H1 (cell line): Measurements from ENCODE around the gene MMP12. TPM values are rescaled to one million over a fixed set of nuclear protein-coding genes. Genes with fewer than 3 reads are reported as not detected.

Source experiments
- CTCF ChIA-PET: fragments of 300-600 bp; sonication (Branson Sonifier 250); formaldehyde crosslinking; loops from one replicate; lab custom pipeline; 2021; ENCODE audit not compliant: partially characterized antibody; lab: Charles Lee
- POLR2A ChIA-PET: fragments of 300-600 bp; sonication (Branson Sonifier 250); formaldehyde crosslinking; loops from one replicate; lab custom pipeline; 2021; ENCODE audit warnings: inconsistent platforms; ENCODE audit not compliant: partially characterized antibody; lab: Charles Lee
- DNase-seq, 2 experiments: peaks; one replicate each; pipeline versions ENCODE4 v3.0.0 to v3.0.0-alpha.2; 2010 to 2022; ENCODE audit warnings: low spot score in 2 of 2, low read depth in 1 of 2, mixed read lengths in 1 of 2
- FAIRE-seq: peaks from 2 replicates; lab custom pipeline; 2011; peaks lifted over from hg19 to GRCh38; lab: Jason Lieb, UNC
- H2AFZ ChIP-seq: 2 replicates; pipeline ENCODE4 v1.8.1; 2012; ENCODE audit warnings: low read length, inconsistent platforms
- H2AK5ac ChIP-seq: 2 replicates; pipeline ENCODE4 v1.6.1; 2013; ENCODE audit warnings: low read depth, low read length
- H2BK120ac ChIP-seq: replicated peaks from 2 replicates; pipeline ENCODE3; 2013; ENCODE audit warnings: low read depth, low read length, inconsistent platforms
- H2BK12ac ChIP-seq: 2 replicates; pipeline ENCODE4 v1.6.1; 2013; ENCODE audit warnings: low read depth, low read length
- H2BK15ac ChIP-seq: 2 replicates; pipeline ENCODE4 v1.6.1; 2013; ENCODE audit warnings: low read length
- H2BK20ac ChIP-seq: 2 replicates; pipeline ENCODE4 v1.6.1; 2013; ENCODE audit warnings: low read length
- H2BK5ac ChIP-seq: 2 replicates; pipeline ENCODE4 v1.6.1; 2013; ENCODE audit warnings: low read depth, low read length
- H3K14ac ChIP-seq: 2 replicates; pipeline ENCODE4 v1.6.1; 2013; ENCODE audit warnings: inconsistent platforms; ENCODE audit not compliant: insufficient read length
- H3K18ac ChIP-seq: 2 replicates; pipeline ENCODE4 v1.6.1; 2013; ENCODE audit warnings: low read length; ENCODE audit errors: extremely low read depth
- H3K23ac ChIP-seq: 2 replicates; pipeline ENCODE4 v1.6.1; 2013; ENCODE audit warnings: inconsistent platforms; ENCODE audit not compliant: insufficient read length
- H3K23me2 ChIP-seq: 2 replicates; pipeline ENCODE4 v1.6.1; 2013; ENCODE audit warnings: low read depth, low read length
- H3K27ac ChIP-seq: 2 replicates; pipeline ENCODE4 v1.6.1; 2011; ENCODE audit warnings: low read depth, low read length, inconsistent platforms
- H3K27me3 ChIP-seq, 4 experiments: replicated peaks in 1 of 4; 1 replicate in 1 of 4; 2 replicates in 3 of 4; pipeline versions ENCODE4 v1.6.1 to v1.8.1; 2011 to 2013; ENCODE audit warnings: low read length in 3 of 4, mild to moderate bottlenecking in 3 of 4, inconsistent platforms in 2 of 4, mixed read lengths in 2 of 4, moderate library complexity in 1 of 4; ENCODE audit not compliant: control insufficient read depth in 3 of 4, insufficient read depth in 3 of 4; ENCODE audit errors: extremely low read depth in 1 of 4
- H3K36me3 ChIP-seq, 4 experiments: 2 replicates each; pipeline versions ENCODE4 v1.6.1 to v1.8.1; 2011 to 2013; ENCODE audit warnings: mild to moderate bottlenecking in 4 of 4, low read length in 3 of 4, moderate library complexity in 2 of 4, control low read depth in 1 of 4, inconsistent platforms in 1 of 4; ENCODE audit not compliant: insufficient read depth in 4 of 4, control insufficient read depth in 2 of 4
- H3K4ac ChIP-seq: replicated peaks from 2 replicates; pipeline ENCODE3; 2013; ENCODE audit warnings: low read length, low read depth, mixed read lengths, inconsistent platforms; ENCODE audit not compliant: insufficient read length
- H3K4me1 ChIP-seq, 4 experiments: replicated peaks in 1 of 4; 1 replicate in 1 of 4; 2 replicates in 3 of 4; pipeline versions ENCODE4 v1.6.1 to v1.8.1; 2011 to 2013; ENCODE audit warnings: low read length in 3 of 4, inconsistent platforms in 2 of 4, mixed read lengths in 1 of 4; ENCODE audit not compliant: insufficient read depth in 4 of 4, control insufficient read depth in 3 of 4
- H3K4me2 ChIP-seq, 2 experiments: 2 replicates each; pipeline versions ENCODE4 v1.6.1 to v1.8.1; 2011 to 2013; ENCODE audit warnings: low read depth in 2 of 2, low read length in 2 of 2, control low read depth in 1 of 2, inconsistent platforms in 1 of 2, mild to moderate bottlenecking in 1 of 2; ENCODE audit not compliant: insufficient read depth in 1 of 2
- H3K4me3 ChIP-seq, 4 experiments: fragments of 200-600, 300-600 bp in 1 of 4; sonication (generic), shearing (Covaris generic), sonication (Bioruptor Twin) in 1 of 4; 2 replicates each; pipeline versions ENCODE4 v1.5.1 to v1.8.1; 2011 to 2016; ENCODE audit warnings: low read length in 4 of 4, low read depth in 3 of 4, control low read depth in 2 of 4, inconsistent platforms in 2 of 4, mild to moderate bottlenecking in 2 of 4, mixed read lengths in 1 of 4, moderate library complexity in 1 of 4; ENCODE audit not compliant: insufficient read depth in 2 of 4; ENCODE audit errors: extremely low read depth in 1 of 4
- H3K56ac ChIP-seq: replicated peaks from 2 replicates; pipeline ENCODE3; 2013; ENCODE audit warnings: low read depth, mild to moderate bottlenecking, mixed read lengths, low read length, inconsistent platforms; ENCODE audit not compliant: insufficient read length
- H3K79me1 ChIP-seq: 2 replicates; pipeline ENCODE4 v1.6.1; 2013; ENCODE audit warnings: low read depth, low read length, control low read depth
- H3K79me2 ChIP-seq, 2 experiments: 2 replicates each; pipeline versions ENCODE4 v1.6.1 to v1.8.1; 2012 to 2013; ENCODE audit warnings: low read length in 2 of 2, mild to moderate bottlenecking in 2 of 2, inconsistent platforms in 1 of 2; ENCODE audit not compliant: insufficient read depth in 2 of 2, control insufficient read depth in 1 of 2
- H3K9ac ChIP-seq, 4 experiments: replicated peaks in 1 of 4; 1 replicate in 1 of 4; 2 replicates in 3 of 4; pipeline versions ENCODE4 v1.6.1 to v1.8.1; 2011 to 2013; ENCODE audit warnings: low read depth in 3 of 4, low read length in 3 of 4, control low read depth in 2 of 4, mild to moderate bottlenecking in 2 of 4, moderate library complexity in 2 of 4, inconsistent platforms in 1 of 4; ENCODE audit errors: extremely low read depth in 1 of 4
- H3K9me3 ChIP-seq, 2 experiments: 2 replicates each; pipeline versions ENCODE4 v1.6.1 to v1.8.1; 2012 to 2013; ENCODE audit warnings: mild to moderate bottlenecking in 2 of 2, moderate library complexity in 2 of 2, control low read depth in 1 of 2, inconsistent platforms in 1 of 2, low read depth in 1 of 2, low read length in 1 of 2, mixed read lengths in 1 of 2; ENCODE audit not compliant: insufficient read depth in 2 of 2
- H4K20me1 ChIP-seq, 2 experiments: replicated peaks in 1 of 2; 2 replicates each; pipeline versions ENCODE3 to v1.8.1; 2011 to 2013; ENCODE audit warnings: inconsistent platforms in 2 of 2, low read length in 2 of 2, mild to moderate bottlenecking in 1 of 2; ENCODE audit not compliant: insufficient read depth in 2 of 2, control insufficient read depth in 1 of 2
- H4K5ac ChIP-seq: 2 replicates; pipeline ENCODE4 v1.6.1; 2013; ENCODE audit warnings: low read length, low read depth, mixed read lengths, inconsistent platforms; ENCODE audit not compliant: insufficient read length
- H4K8ac ChIP-seq: 2 replicates; pipeline ENCODE4 v1.8.0; 2013; ENCODE audit warnings: mild to moderate bottlenecking, moderate library complexity, low read length, inconsistent platforms; ENCODE audit not compliant: insufficient read depth; ENCODE audit errors: extremely low read depth
- H4K91ac ChIP-seq: replicated peaks from 2 replicates; pipeline ENCODE3; 2013; ENCODE audit warnings: low read length, mixed read lengths, inconsistent platforms; ENCODE audit not compliant: insufficient read length
- BRCA1 ChIP-seq: IDR thresholded peaks from 2 replicates; pipeline ENCODE4 v1.6.1; 2012; ENCODE audit warnings: low read depth, low read length, improper control_type of control experiment
- CBX5 ChIP-seq: fragments of 300-800, 300-1000 bp; sonication (generic); IDR thresholded peaks from 2 replicates; pipeline ENCODE4 v1.7.1; 2016; ENCODE audit warnings: antibody characterized with exemption, low read length, low read depth
- CTBP2 ChIP-seq: IDR thresholded peaks from 2 replicates; pipeline ENCODE4 v1.7.0; 2011; ENCODE audit warnings: borderline replicate concordance, mild to moderate bottlenecking, moderate library complexity, mixed read lengths, low read length; ENCODE audit not compliant: insufficient read depth, insufficient read length
- CTCF ChIP-seq, 3 experiments: IDR thresholded peaks; 1 replicate in 2 of 3; 2 replicates in 1 of 3; pipeline versions ENCODE4 v1.5.1 to v1.6.1; 2011; ENCODE audit warnings: low read length in 3 of 3, mild to moderate bottlenecking in 3 of 3, inconsistent platforms in 2 of 3, low read depth in 1 of 3, moderate library complexity in 1 of 3; ENCODE audit not compliant: insufficient read depth in 1 of 3; ENCODE audit errors: control extremely low read depth in 1 of 3
- HDAC2 ChIP-seq, 2 experiments: fragments of 300-600 bp in 1 of 2; sonication (generic) in 1 of 2; IDR thresholded peaks; 2 replicates each; pipeline ENCODE4 v1.6.1; 2011 to 2012; ENCODE audit warnings: low read depth in 2 of 2, low read length in 2 of 2, mild to moderate bottlenecking in 2 of 2, moderate library complexity in 2 of 2, borderline replicate concordance in 1 of 2, inconsistent platforms in 1 of 2
- NANOG ChIP-seq: IDR thresholded peaks from 2 replicates; pipeline ENCODE4 v1.6.1; 2011; ENCODE audit warnings: low read length, low read depth, mild to moderate bottlenecking, inconsistent platforms; ENCODE audit not compliant: insufficient read depth, poor library complexity, severe bottlenecking
- PHF8 ChIP-seq: fragments of 200-600 bp; sonication (generic); conservative IDR thresholded peaks from 2 replicates; pipeline ENCODE4 v1.7.1; 2012; ENCODE audit warnings: low read depth, mild to moderate bottlenecking, inconsistent platforms, low read length, moderate library complexity
- SIX5 ChIP-seq: IDR thresholded peaks from 2 replicates; pipeline ENCODE4 v1.6.1; 2011; ENCODE audit warnings: mild to moderate bottlenecking, low read depth, low read length
- WGBS, 2 experiments: shearing (Covaris generic) in 1 of 2; methylation state at CpG; one replicate each; pipeline versions ENCODE4 v1.1.6 to v1.1.7; 2013 to 2015; ENCODE audit warnings: low lambda C conversion rate in 2 of 2, mixed read lengths in 2 of 2, inconsistent platforms in 1 of 2, low coverage in 1 of 2, missing lambda C conversion rate in 1 of 2; ENCODE audit not compliant: insufficient replicate concordance in 2 of 2, insufficient coverage in 1 of 2, insufficient read length in 1 of 2; ENCODE audit errors: extremely low coverage in 1 of 2, missing lambda C conversion rate in 1 of 2; 5-methylcytosine and 5-hydroxymethylcytosine counted together
- polyA plus RNA-seq, 7 experiments: library from polyadenylated mRNA; depleted of rRNA in 3 of 7; stranded (reverse) in 5 of 7; unstranded in 2 of 7; fragments of >200 nt in 5 of 7; fragments of 200-250 nt in 2 of 7; gene quantifications; 1 replicate in 5 of 7; 2 replicates in 1 of 7; 4 replicates in 1 of 7; pipeline versions ENCODE4 v1.2.1 to v1.2.3, GENCODE V29; 2011 to 2013; ENCODE audit warnings: missing spikeins in 2 of 7, mixed read lengths in 2 of 7
- total RNA-seq: library from RNA; stranded (reverse); fragmentation: NEBNext Ultra II Directional; extraction: Animal tissue kit (Norgen Biotek cat#: 25700); gene quantifications from 2 replicates; pipeline ENCODE4 v1.2.1, GENCODE V29; 2021

Gene MMP12
- total and polyA plus RNA-seq, 2 of the 8 experiments (the other 6 are each of a cell fraction or from before 2014, with no cell fraction given), result not detected

- H2BK5ac ChIP-seq, result no peak overlapping the region
- H3K23me2 ChIP-seq, result no peaks in the 10 kb centered on the region
- H2BK12ac ChIP-seq, result no peak overlapping the region
- no peak overlapping the region; the same call in 1 of the 2 replicates for H2BK20ac ChIP-seq
- H2BK120ac ChIP-seq, result no peak overlapping the region
- H3K36me3 ChIP-seq, result no peaks in the 10 kb centered on the region
- 48% methylated on average over 3 of the region's 3 CpGs; no CpG with 5 or more reads in 1 of the 2 experiments for WGBS, 2 experiments
- H3K4ac ChIP-seq, result no peak overlapping the region
- no peak overlapping the region for H2AK5ac ChIP-seq
- no peak overlapping the region for H2BK15ac ChIP-seq
- POLR2A ChIA-PET, result interaction anchor here (0.9 kb wide), 1 partner anchor 134 kb away, joined by 3 read pairs; the partner anchor contains the start of gene MMP10
- H3K4me2 ChIP-seq, result no peak overlapping the region
- no peak overlapping the region for H4K91ac ChIP-seq
- no peaks in the 10 kb centered on the region for H3K79me2 ChIP-seq
- no peaks in the 10 kb centered on the region for H3K27me3 ChIP-seq
- no peaks in the 10 kb centered on the region for H4K20me1 ChIP-seq
- peaks cover 0 to 7% (median 5%) of the 10 kb centered on the region in 4 experiments; a peak in 4 of 7 replicates for H3K4me1 ChIP-seq
- peak overlapping the region; percentile 91 for H2AFZ ChIP-seq
- no peaks in the 10 kb centered on the region; a peak in 1 of 4 replicates for H3K9me3 ChIP-seq
- H3K14ac ChIP-seq, result no peak overlapping the region
- no peak overlapping the region for H4K8ac ChIP-seq
- H4K5ac ChIP-seq, result no peak overlapping the region
- H3K79me1 ChIP-seq, result no peaks in the 10 kb centered on the region
- DNase-seq, result peak; percentile 19 to 54
- H3K56ac ChIP-seq, result no peak overlapping the region
- no peak overlapping the region for H3K23ac ChIP-seq
- H3K18ac ChIP-seq, result no peak overlapping the region
- no peak overlapping the region for H3K27ac ChIP-seq
- H3K9ac ChIP-seq, result no peak overlapping the region; a peak in 1 of 7 replicates
- CTCF ChIA-PET, result interaction anchor here (0.6 to 2.5 kb wide), 46 partner anchors 9 to 503 kb away, joined by 3 to 34 read pairs (median 5); partner anchors contain the start of genes MMP10, MMP12 and MMP3
- H3K4me3 ChIP-seq, result no peak overlapping the region
- FAIRE-seq, result peak; percentile 86
- no peak for TF ChIP-seq CTBP2
- no peak for TF ChIP-seq NANOG
- TF ChIP-seq PHF8, result no peak
- peak; percentile 15 to 74 (median 71) for TF ChIP-seq CTCF (IDR thresholded peaks at IDR 0.05; ENCODE audit: control extremely low read depth in 1 of 3, insufficient read depth in 1 of 3, low read depth in 1 of 3, low read length in 3 of 3)
- no peak for TF ChIP-seq CBX5
- no peak for TF ChIP-seq SIX5
- no peak for TF ChIP-seq HDAC2 (IDR thresholded peaks at IDR 0.05; ENCODE audit: borderline replicate concordance in 1 of 2, low read depth in 2 of 2, low read length in 2 of 2)
- no peak for TF ChIP-seq BRCA1
Observed at GRCh38 chr11:102914238-102915043, 39.7 kb upstream of the MMP12 start.
